8988T (cell line): ENCODE measurements around the gene SVIL.
"Not testable (repeated sequence)": the region's sequence is repeated elsewhere in the genome, so short reads cannot be mapped to it uniquely, and the experiment has no call there.

Experiments
- DNase-seq: peaks from one replicate; pipeline ENCODE4 v3.0.0; 2011

Gene SVIL

DNA sequence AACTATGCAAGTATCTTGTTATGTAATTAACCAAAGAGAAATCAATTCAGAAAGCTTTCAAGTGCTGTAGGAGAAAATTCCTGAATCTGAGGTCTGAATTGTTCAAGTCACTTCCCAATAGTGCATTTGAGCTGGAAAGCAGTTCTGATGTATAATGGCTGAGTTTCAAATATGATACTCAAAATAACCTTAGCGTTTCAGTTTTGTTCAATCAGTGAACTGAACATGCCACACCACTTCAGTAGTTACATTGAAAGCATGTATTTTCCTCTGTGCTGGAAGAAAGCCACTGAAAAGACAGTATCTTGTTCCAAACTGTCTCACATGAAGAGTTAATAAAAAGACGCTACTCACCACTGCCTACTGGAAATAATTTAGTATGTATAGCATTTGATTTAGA lies 64.5 kb downstream of the SVIL start:
- DNase-seq: not testable (repeated sequence)

DNA sequence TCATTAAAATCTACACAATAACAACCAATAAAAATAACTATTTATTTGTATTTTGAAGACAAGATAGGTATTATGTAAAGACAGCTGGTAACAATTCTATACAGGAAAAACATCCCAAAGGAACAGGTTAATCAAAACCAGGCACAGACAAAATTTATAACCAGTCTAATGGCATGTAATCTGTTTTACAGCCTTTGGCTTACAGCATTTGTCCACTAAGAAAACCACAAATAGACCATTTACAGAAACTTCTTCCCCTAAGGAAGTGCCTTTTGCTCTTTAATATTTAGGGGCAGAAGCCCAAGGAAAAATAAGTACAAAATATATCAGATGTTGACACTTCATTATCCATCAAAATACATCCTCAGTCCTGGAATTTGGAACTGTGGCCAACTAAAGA lies 65.0 kb downstream of the SVIL start:
- DNase-seq: no peak

DNA sequence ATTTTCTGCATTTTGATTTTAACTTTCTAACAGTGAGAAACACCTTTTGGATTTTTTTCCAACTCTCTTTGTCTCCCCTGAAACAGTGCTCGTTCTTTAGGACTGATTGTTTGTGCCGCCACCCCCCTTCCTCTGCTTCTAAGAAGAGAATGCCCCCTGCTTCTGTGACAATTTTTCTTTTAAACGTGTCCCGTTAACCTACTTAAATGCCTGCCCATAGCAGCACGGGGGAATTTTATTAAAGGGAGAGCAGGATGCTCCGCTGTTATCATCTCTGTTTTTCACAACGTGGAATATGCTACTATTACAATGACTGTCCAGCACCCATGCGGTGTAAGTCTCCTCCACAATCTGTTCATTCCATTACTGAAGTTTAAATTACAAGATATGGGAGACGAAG lies 67.8 kb downstream of the SVIL start:
- no peak for DNase-seq

DNA sequence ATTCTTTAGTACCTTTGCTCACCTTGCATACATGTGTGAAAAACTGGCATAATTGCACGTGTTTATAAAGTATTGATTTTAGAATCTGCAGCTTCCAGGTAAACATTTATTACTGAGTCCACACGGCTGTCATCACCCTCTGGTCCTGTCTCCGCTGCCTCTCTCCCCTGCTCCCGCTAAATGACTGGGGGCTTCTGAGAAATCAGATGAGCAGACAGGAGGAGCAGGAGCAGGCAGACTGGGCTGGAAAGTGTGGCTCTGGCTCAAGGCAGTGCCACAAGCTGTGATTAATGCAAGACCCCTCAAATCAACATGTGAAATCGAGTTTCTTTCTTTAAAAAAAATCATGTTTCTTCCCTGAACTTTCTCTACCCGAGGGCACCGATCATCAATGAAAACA lies 68.6 kb downstream of the SVIL start:
- DNase-seq: not testable (repeated sequence)

DNA sequence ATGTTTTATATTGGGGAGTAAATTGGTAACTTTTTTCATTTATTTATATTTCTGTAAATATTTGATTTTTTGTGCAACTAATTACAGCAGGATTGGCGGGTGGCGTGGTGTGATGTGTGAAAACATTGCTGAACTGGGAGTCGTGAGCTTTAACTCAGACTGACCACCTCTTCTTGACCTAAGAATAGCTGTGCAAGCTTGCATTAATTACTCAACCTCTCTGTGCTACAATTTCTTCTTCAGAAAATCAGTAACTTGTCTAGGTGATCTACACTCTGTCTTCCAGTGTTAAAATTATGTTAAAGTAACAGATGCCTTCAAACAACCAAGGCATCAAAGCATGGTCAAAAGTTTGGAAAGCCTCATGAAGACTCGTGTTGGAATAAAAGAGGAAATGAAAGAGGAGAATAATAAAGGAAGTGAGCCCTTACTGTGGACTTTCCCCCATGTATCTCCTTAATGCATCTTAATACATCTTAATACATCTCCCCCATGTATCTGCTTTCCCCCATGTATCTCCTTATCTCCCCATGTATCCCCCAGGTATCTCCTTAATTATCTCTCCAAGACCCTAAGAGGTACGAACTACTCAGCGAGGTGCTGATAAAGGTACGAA lies 71.2 kb downstream of the SVIL start:
- DNase-seq: no peak

DNA sequence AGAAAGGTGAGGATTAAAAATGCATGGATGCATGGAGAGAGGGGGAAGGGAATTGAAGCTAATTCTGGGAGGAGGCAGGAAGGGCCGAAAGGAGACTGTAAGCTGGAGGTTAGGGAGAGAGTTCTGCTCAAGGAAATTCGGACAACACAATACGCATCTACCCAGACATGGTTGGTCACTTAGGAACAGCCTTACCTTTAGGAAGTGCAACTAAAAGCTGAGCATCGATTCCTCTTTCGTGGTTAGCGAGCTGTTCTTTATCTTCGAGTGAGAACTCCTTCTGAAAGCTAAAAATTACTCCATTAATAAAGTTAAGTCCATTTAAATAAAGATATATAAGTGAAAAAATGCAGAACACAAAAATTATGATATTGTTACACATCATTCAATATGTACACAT lies 71.8 kb downstream of the SVIL start:
- DNase-seq: not testable (repeated sequence)

DNA sequence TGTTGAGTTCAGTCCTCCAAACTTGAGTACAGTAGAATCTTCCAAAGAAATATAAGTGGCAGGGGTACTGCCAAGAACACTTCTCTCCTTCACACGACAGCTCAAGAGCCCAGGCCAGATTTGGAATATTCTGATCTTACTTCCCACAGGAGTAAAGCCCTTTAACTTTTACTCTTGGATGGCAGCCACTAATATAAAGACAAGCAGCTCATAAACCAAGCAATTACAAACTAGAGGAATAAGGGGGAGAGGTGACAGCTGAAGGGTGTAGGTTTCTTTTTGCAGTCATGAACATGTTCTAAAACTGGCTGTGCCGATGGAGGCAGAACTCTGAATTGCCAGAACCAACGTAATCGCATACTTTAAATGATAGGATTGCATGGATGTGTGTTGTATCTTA lies 74.8 kb downstream of the SVIL start:
- DNase-seq: no peak

DNA sequence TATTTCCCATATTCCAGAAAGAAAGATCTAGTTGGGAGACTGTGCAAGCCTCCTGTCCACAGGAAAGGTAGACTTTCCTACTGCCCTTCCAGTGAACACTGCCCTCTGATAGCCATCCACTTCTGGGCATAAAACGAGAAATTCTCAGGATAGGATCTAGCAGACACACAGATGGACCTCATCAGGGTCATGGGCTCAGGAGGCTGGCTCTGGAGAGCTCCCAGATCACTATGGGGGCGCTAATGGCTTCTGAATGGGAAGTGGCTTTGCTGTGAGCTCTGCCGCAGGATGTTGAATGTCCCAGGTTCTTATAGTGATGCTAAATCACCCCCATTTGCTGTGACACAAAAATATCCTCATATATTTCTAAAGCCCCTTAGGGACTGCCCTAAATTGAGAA lies 77.1 kb downstream of the SVIL start:
- DNase-seq: no peak

DNA sequence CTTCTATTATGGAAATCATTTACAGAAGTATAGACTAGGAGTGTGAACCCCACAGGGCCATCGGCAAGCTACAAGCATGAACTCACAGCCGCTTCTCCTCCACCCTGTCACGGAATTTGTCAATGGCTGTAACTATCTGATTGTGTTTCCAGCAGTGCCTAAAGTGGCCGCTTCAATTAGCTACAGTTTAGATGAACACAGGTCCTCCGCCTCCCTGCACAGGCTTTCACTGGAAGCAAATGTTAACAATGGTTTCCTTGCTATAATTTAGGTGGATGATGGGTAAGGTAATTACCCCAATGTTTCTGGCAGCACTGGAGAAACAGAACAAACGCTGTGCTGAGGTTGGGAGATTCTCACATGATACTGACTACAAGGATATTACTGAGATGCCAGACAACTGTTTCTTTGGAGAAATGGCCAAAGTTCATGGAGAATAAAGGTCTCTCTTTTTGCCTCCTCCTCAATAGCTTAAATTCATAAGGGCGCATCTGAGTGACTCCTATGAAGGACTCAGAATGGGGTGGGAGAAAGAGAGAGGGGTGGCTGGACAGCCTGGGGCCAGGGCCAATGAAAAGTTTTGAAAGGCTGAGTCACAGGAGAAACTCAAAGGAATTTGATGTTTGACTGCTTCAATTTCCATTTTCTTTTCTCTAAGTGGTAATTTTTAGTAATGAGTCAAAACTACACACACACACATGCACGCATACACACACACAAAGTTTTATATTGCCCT lies 78.9 kb downstream of the SVIL start:
- DNase-seq: no peak

DNA sequence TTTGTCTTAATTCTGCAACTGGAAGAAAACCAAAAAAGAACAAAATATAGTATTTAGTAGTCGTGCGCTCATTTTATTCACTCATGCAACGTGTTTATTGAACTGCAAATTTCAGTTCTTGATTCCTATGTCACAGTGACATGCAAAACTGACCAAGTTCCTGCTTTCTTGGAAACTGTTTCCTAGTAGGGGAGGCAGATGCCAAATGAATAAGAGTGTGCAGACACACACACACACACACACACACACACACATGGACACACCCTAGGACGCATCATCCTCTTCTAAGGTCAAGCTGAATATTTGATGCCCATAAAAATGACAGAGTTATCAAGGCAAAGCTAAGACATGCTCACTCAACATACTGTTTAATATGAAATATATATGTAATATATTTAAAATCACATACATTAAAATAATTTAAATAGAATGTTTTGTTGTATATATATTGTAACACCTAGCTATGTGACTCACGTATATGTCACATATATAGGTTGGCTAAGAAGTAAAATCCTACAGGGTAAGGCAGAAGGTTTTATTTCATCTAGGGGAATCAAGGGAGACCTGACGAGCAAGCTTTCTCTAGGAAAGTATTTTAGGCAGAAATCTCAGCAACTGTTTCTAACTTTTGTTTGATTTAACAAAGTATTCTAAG lies 79.6 kb downstream of the SVIL start:
- no peak for DNase-seq

DNA sequence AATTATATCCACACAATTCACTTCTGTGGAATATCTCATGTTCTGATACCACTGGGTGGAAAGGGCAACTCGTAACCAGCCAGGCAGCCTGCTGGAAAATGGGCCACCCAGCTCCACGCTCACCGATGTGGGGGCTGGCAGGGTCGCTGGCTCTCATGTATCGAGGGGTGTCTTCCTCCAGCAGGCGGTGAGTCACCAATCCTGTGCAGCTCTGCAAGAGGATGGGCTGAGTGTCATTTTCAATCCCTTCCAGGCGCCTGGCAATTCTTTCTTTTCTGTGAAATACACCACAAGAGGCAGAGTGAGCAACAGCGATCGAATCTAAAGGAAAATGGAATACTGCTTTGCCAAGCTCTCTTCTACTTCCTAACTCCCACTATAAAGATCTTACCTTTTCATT lies 80.1 kb downstream of the SVIL start:
- no peak for DNase-seq

DNA sequence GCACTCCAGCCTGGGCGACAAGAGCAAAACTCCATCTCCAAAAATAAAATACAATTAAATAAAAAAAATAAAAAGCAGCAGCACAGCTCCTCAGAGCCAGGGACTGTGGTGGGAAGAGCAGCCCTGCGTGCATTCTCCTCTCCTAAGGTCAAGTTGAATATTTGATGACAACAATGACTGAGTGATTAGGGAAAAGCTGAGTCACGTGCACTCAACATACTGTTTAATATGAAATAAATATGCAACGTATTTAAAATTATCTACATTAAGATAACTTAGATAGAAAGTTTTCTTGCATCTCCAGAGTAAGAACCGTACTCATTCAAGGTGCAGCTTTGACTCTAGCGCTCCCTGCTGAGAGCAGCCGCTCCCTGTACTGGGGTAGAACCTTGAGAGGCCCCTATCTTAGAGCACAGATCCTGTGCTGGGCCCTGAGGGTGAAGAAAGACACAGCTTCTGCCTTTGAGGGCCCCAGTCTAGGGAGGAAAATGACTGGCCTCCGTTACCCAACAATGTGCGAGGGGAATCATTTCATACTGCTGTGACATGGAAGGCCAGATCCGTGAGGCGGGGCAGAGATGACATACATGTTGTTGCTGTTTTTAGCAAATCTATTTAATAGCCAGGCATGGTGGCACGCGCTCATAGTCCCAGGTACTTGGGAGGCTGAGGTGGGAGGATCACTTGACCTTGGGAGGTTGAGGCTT lies 81.1 kb downstream of the SVIL start:
- DNase-seq: no peak

DNA sequence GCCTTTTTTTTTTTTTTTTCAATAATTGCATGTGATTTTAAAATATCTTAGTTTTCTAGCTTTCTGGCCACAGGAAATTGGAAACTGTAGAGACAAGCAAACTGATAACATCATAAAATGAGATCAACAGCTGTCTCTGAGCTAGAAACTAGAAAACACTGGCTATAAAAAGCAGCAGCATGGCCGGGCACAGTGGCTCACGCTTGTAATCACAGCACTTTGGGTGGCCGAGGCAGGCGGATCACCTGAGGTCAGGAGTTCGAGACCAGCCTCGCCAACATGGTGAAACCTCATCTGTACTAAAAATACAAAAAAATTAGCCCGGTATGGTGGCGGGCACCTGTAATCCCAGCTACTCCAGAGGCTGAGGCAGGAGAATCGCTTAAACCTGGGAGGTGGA lies 81.7 kb downstream of the SVIL start:
- not testable (repeated sequence) for DNase-seq

DNA sequence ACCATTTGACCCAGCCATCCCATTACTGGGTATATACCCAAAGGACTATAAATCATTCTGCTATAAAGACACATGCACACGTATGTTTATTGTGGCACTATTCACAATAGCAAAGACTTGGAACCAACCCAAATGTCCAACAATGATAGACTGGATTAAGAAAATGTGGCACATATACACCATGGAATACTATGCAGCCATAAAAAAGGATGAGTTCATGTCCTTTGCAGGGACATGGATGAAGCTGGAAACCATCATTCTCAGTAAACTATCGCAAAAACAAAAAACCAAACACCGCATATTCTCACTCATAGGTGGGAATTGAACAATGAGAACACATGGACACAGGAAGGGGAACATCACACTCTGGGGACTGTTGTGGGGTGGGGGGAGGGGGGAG lies 85.3 kb downstream of the SVIL start:
- not testable (repeated sequence) for DNase-seq

DNA sequence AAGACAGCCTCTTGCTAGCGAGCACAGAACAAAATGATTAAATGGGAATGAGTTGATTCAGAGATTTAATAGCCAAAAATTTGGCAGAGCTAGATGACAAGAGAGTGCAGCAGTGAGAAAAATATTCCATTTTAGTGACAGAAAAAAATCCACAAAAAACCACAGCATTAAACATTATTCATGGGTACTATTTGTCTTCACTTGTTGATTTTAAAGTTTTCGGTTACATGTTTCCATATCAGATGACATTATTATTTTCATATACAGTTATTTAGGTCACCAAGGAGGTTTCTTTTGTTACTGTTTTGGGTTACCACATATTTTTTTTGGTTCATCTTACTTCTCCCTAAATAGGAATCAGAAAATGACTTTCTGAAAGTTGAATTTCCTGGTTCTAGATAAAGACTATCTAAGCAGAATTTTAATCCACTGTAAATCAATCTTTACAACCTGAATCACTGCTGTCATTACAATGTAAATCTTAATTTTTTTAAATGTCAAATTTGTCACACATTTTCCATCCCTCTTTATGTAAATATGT lies 87.9 kb downstream of the SVIL start:
- no peak for DNase-seq

DNA sequence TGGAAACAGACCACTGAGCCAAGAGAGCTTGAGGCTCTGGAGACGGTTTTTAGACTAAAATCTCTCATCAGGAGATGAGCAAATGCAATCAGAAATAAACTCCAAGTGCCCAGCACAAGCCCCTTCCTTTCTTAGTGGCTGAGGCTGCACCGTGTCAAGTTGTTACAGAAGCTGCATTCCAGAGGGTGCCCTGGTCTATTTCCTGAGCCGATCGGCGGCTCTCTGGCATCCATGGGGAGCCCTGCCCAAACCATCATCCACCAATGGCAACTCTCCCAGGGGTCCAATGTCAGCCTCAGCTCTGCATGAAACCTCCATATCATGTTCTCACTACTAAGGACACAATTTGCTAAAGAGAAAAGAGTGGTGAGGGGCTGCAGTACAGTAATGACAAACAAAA lies 89.6 kb downstream of the SVIL start:
- DNase-seq: no peak

DNA sequence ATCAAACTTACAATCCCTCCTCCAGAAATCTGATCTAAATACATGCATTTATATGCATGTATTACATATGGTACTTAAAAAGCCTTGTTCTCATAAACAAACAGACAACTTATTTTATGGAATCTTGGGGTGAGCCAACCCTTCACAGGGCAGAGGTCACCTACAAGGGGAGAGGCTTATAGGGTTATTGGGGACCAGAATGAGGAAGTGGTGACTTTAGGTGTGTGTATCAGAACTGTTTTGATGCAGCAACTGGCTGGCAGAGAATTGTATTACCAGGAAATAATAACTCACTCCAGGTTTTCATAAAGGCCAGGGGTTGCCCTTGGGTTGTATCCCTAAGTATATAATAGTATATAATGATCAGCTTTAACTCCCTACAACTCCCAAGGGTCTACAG lies 91.1 kb downstream of the SVIL start:
- no peak for DNase-seq

DNA sequence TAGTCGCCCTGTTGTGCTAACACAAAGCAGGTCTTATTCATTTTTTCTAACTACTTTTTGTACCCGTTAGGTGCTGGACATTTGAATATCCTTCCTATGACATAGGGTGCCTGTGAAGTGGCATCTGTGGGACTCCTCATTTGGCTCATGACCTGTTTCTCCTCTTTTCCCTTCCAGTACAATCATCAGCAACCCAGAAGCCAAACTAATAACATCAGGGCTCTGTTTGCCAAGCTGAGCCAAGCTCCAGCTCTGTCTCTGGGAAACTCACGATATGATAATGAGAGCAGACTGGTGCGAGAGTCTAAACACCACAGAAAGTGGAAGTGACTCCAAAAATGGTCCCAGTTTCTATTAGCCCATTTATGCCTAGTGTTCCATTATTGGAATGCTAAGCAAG lies 92.0 kb downstream of the SVIL start:
- DNase-seq: no peak

DNA sequence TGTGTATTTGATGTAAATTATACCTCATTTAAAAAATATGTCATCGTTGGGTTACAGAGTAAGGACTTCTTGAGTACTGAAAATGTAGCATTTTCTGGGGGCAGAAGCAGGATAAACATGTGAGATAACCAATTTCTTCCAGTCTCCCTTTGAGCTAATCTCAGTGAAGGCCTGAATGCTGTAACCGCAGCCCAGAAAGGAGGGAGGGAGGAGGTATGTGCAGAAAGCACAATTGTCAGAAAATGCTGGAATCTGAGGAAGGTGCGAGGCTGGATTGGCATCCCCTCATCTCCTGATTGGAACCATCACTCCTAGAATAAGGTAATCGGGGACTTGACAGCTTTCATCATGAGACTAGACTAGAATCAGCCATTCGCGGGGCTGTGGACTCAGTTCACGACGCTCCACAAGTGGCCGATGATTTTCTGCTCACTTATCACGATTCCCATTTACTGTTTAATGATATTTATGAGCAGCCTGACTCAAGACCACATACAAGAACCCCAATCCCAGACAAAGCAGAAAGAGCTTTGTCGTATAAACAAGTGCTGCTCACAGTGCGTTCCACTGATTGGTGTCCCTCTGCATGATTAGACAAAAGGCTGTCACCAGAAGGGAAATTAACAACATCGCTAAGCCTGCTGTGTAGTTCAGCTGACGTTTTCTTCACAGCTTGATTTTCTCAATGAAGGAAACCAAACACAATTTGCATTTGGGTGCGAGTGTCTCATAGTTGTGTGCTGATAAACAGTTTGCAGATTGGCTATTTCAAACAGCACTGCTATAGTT lies 93.2 kb downstream of the SVIL start:
- DNase-seq: no peak

DNA sequence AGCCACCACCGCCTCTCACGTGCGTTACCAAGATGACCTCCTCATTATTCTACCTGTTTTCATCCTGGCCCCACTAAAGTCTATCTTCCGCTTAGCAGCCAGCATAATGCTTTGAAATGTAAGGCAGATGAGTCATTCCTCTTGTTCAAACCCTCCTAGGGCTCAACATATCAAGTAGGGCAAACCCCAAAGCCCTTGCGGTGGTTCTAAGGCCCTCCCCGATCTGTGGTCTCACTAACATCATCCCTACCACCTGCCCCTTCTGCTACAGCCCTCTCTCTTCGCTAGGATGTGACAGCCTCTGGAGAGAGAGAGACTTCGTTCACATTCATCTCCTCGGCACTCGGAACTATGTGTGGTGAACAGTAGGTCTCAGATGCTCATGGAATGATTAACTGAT lies 94.8 kb downstream of the SVIL start:
- DNase-seq: no peak

DNA sequence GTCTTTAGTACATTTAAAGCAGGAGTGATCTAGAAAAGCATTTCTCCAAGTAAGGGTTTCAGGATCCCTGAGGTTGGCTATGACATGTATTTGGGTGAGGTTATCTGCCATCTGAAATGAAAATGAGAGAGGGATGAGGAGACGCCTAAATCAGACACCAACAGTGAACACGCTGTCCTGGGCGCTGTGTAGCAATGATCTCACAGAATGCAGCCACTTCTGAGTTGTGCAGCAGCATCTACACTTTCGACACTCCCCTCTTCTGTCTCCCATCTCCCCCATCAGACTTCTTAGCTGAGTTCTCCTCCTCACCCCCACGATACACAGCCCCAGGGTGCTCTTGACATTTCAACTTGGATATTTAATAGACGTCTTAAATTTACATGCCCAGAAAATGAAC lies 95.4 kb downstream of the SVIL start:
- DNase-seq: no peak

DNA sequence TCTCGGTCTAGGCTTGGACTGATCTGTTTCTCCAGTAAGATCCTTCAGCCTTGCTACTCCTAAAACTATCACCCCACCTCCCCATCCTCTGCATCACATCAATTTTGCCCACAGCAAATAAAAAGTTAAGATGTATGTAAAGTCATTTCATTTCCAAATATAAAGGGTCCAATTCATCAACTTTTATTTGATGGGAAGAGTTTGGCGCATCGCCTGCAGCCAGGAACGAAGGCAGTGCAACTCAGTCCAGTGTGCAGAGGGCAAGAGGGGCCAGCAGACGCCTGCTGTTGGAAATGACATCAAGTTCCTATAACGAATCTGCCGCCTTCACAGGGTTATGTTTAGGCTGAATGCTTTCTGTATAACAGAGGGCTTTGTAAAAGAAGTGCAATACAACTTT lies 97.0 kb downstream of the SVIL start:
- DNase-seq: no peak

DNA sequence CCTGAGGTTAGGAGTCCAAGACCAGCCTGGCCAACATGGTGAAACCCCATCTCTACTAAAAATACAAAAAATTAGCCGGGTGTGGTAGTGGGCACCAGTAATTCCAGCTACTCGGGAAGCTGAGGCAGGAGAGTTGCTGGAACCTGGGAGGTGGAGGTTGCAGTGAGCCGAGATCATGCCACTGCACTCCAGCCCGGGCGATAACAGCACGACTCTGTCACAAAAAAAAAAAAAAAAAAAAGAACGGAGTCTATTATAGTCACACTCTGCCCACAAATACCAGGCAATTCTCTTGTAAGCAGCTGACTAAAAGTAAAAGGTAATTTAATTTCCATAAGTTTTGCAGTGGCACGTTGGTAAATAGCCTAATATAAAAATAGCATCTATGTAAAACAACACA lies 98.1 kb downstream of the SVIL start:
- DNase-seq: not testable (repeated sequence)
